Mesendoderm (in vitro differentiated cells): ENCODE data around the gene SYTL4.
A peak's percentile ranks its signal among the peaks of the same experiment; 100 is the strongest.

Source experiments
- DNase-seq: peaks from one replicate; pipeline ENCODE4 v3.0.0; 2013
- H2AK5ac ChIP-seq: 2 replicates; pipeline ENCODE4 v1.6.1; 2013; ENCODE audit warnings: low read length, inconsistent platforms
- H2BK120ac ChIP-seq: 2 replicates; pipeline ENCODE4 v1.6.1; 2013; ENCODE audit warnings: low read depth, mild to moderate bottlenecking, low read length, moderate library complexity, mixed read lengths
- H2BK15ac ChIP-seq: replicated peaks from 2 replicates; pipeline ENCODE4 v1.6.1; 2013; ENCODE audit warnings: low read depth, mild to moderate bottlenecking, moderate library complexity
- H2BK5ac ChIP-seq: 2 replicates; pipeline ENCODE4 v1.6.1; 2013; ENCODE audit warnings: low read length, inconsistent platforms
- H3K18ac ChIP-seq: 2 replicates; pipeline ENCODE4 v1.6.1; 2013; ENCODE audit warnings: mild to moderate bottlenecking, low read length, mixed read lengths
- H3K23ac ChIP-seq: one replicate; pipeline ENCODE4 v1.6.1; 2013; ENCODE audit warnings: low read length
- H3K27ac ChIP-seq: 2 replicates; pipeline ENCODE4 v1.5.1; 2013; ENCODE audit warnings: low read depth, mild to moderate bottlenecking, inconsistent platforms, low read length, moderate library complexity
- H3K27me3 ChIP-seq: 2 replicates; pipeline ENCODE4 v1.6.1; 2013; ENCODE audit warnings: low read length, control low read depth, mild to moderate bottlenecking, inconsistent platforms; ENCODE audit not compliant: insufficient read depth, poor library complexity
- H3K36me3 ChIP-seq: 2 replicates; pipeline ENCODE4 v1.6.1; 2013; ENCODE audit warnings: low read length, inconsistent platforms; ENCODE audit not compliant: control insufficient read depth, insufficient read depth
- H3K4ac ChIP-seq: one replicate; pipeline ENCODE4 v1.6.1; 2013; ENCODE audit warnings: low read depth, mild to moderate bottlenecking, low read length, moderate library complexity
- H3K4me1 ChIP-seq: 2 replicates; pipeline ENCODE4 v1.6.1; 2013; ENCODE audit warnings: low read depth, low read length, inconsistent platforms; ENCODE audit not compliant: control insufficient read depth
- H3K4me2 ChIP-seq: 2 replicates; pipeline ENCODE4 v1.6.1; 2013; ENCODE audit warnings: low read length
- H3K4me3 ChIP-seq: 2 replicates; pipeline ENCODE4 v1.5.1; 2013; ENCODE audit warnings: mild to moderate bottlenecking, low read length
- H3K56ac ChIP-seq: one replicate; pipeline ENCODE4 v1.6.1; 2013; ENCODE audit warnings: low read length
- H3K79me1 ChIP-seq: 2 replicates; pipeline ENCODE4 v1.6.1; 2013; ENCODE audit warnings: low read length, inconsistent platforms
- H3K79me2 ChIP-seq: 2 replicates; pipeline ENCODE4 v1.6.1; 2013; ENCODE audit warnings: mild to moderate bottlenecking, low read length; ENCODE audit not compliant: control insufficient read depth, insufficient read depth
- H3K9ac ChIP-seq: 2 replicates; pipeline ENCODE4 v1.6.1; 2013; ENCODE audit warnings: low read length, inconsistent platforms
- H4K5ac ChIP-seq: one replicate; pipeline ENCODE4 v1.6.1; 2013; ENCODE audit warnings: low read length
- H4K8ac ChIP-seq: one replicate; pipeline ENCODE4 v1.6.1; 2013; ENCODE audit warnings: low read depth, mild to moderate bottlenecking, control low read depth, low read length, moderate library complexity
- WGBS: extraction: QIAGEN DNeasy Blood & Tissue Kit; methylation state at CpG from one replicate; pipeline ENCODE4 v1.1.7; 2013; ENCODE audit warnings: low lambda C conversion rate, missing lambda C conversion rate; ENCODE audit not compliant: insufficient coverage; ENCODE audit errors: extremely low coverage; 5-methylcytosine and 5-hydroxymethylcytosine counted together

SYTL4 gene

DNA sequence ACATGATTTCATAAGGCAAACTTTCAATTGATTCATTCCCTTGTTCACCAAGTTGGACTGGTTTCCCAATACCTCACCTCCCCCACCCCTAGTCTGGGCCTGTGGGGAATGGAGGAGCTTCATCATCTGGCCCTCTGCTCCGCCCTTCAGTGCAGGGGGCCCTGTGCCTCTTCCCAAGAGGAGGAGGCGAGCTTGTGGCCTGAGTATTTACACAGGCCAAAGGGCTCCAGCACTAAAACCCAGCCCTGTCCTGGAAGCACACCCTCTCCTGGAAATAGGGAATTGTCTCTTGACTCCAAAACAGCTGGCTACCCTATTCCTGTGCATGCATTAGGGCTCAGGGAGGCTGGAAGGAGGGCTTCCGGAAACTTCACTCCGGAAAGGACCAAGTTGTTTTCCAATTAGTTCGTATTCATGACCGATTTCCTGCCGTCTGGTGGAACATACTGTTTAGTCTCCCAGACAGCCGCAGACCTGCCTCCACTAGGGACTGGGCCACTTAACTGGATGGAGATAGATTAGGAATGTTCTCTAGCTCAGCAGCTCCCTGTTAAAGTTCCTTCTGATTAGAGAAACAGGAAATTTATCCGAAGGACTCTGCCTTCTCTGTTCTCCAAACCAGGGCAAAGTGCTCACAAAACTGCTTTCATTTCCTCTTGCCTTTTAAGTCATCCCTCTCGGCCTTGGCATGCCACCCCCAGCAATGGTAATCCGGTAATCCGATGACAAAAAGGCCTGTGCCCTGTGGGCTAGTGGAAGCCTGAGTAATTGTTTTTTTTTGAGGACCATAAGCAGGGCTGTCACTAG lies 82.2 kb downstream of the SYTL4 start:
- Histone ChIP-seq H3K79me1 (no peaks in the 10 kb centered on the region), H3K27me3 (no peaks in the 10 kb centered on the region), H4K5ac (no peak overlapping the region), H3K4ac (no peak overlapping the region), H3K9ac (no peak overlapping the region), H3K4me2 (no peak overlapping the region), H2BK15ac (no peak overlapping the region), H3K4me3 (no peak overlapping the region), H3K23ac (no peak overlapping the region), H3K4me1 (no peaks in the 10 kb centered on the region), H3K18ac (peak overlapping the region; percentile 5), H3K36me3 (no peaks in the 10 kb centered on the region), H3K27ac (no peak overlapping the region), H2BK5ac (no peak overlapping the region), H2AK5ac (no peak overlapping the region), H4K8ac (no peak overlapping the region), H3K56ac (peak overlapping the region; percentile 42), H3K79me2 (no peaks in the 10 kb centered on the region), H2BK120ac (peak overlapping the region; percentile 12)
- no CpG with 5 or more reads among the region's 12 CpGs for WGBS
- DNase-seq: peak; percentile 69

DNA sequence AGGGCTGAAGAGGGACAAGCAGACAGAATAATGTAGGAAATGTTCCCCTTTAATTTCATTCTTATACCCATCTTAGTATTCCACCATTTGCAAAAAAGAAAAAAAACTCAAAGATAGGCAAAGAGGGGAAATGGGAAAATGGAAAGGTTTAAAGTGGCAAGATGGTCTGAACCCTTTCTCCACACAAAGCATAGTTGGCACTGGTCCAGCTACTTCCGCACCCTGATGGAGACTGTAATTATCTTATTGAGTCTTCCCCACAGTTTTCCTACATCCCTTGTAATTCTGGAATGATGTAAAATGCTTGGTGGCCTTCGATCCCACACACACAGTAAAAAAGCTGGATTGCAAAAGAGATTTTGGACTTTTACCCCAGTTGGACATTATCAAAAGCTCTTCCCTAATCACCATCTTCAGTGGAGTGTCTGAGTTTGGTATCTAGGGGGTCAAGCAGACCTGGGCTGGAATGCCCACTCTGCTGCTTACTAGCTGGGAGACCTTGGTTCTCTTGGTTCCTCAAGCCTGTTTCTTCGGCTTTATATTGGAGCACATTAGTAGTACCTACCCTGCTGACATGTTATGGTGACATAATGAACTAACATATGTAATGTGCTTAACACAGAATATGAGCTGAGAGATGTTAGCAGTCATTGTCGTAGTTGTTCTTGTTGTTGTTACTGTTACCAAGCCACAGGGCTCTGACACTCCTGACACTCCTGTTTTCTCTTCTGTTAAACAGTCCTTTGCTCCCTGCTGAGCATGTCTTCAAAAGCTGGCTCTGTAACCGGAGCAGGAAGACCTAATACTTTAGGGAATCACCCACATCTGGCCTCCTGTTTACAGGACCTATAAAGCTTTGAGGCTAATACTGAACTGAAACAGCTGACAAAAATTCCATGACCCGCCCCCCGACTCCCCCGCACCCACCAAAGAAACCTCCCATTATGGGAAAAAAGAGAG lies 83.2 kb downstream of the SYTL4 start:
- no peak overlapping the region for H3K23ac ChIP-seq
- no peaks in the 10 kb centered on the region for H3K79me2 ChIP-seq
- no peak overlapping the region for H3K4ac ChIP-seq
- H3K56ac ChIP-seq: peak overlapping the region; percentile 15
- DNase-seq: peak; percentile 76
- H2AK5ac ChIP-seq: no peak overlapping the region
- no peaks in the 10 kb centered on the region for H3K4me1 ChIP-seq
- no peak overlapping the region for H3K4me3 ChIP-seq
- no peak overlapping the region for H2BK120ac ChIP-seq
- H4K5ac ChIP-seq: no peak overlapping the region
- H4K8ac ChIP-seq: no peak overlapping the region
- no peak overlapping the region for H3K27ac ChIP-seq
- WGBS: no CpG with 5 or more reads among the region's 8 CpGs
- no peaks in the 10 kb centered on the region for H3K79me1 ChIP-seq
- no peak overlapping the region for H2BK5ac ChIP-seq
- H3K18ac ChIP-seq: no peak overlapping the region
- H3K9ac ChIP-seq: no peak overlapping the region
- H3K27me3 ChIP-seq: no peaks in the 10 kb centered on the region
- no peak overlapping the region for H3K4me2 ChIP-seq
- no peak overlapping the region for H2BK15ac ChIP-seq
- no peaks in the 10 kb centered on the region for H3K36me3 ChIP-seq

DNA sequence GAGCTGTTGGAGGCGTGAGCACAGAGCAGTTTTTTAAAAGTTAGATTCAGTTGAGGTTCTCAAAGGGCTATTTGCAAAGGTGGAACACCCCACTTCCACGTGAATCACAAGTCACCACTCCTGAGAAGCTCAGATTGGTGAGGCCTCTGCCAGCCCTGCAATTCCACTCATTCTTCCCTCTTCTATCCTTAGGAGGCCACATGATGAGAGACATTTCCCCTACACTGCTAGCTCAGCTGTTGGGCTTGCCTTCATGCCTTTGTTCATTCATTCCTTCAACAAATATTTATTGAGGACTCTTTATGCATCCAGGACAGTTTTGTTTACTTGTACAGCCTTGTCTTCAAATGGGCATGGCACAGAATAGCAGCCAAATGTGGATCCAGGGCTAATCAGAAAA lies 84.2 kb downstream of the SYTL4 start:
- no peak overlapping the region for H4K8ac ChIP-seq
- H4K5ac ChIP-seq: no peak overlapping the region
- H3K36me3 ChIP-seq: no peaks in the 10 kb centered on the region
- no peaks in the 10 kb centered on the region for H3K27me3 ChIP-seq
- H2BK5ac ChIP-seq: no peak overlapping the region
- H3K4ac ChIP-seq: no peak overlapping the region
- no peak overlapping the region for H2BK120ac ChIP-seq
- H3K4me2 ChIP-seq: no peak overlapping the region
- no peaks in the 10 kb centered on the region for H3K4me1 ChIP-seq
- H2BK15ac ChIP-seq: no peak overlapping the region
- DNase-seq: no peak
- H3K18ac ChIP-seq: no peak overlapping the region
- no peak overlapping the region for H3K4me3 ChIP-seq
- no CpG with 5 or more reads among the region's 2 CpGs for WGBS
- no peak overlapping the region for H3K27ac ChIP-seq
- H3K56ac ChIP-seq: no peak overlapping the region
- H2AK5ac ChIP-seq: no peak overlapping the region
- H3K23ac ChIP-seq: no peak overlapping the region
- H3K79me1 ChIP-seq: no peaks in the 10 kb centered on the region
- no peak overlapping the region for H3K9ac ChIP-seq
- no peaks in the 10 kb centered on the region for H3K79me2 ChIP-seq

DNA sequence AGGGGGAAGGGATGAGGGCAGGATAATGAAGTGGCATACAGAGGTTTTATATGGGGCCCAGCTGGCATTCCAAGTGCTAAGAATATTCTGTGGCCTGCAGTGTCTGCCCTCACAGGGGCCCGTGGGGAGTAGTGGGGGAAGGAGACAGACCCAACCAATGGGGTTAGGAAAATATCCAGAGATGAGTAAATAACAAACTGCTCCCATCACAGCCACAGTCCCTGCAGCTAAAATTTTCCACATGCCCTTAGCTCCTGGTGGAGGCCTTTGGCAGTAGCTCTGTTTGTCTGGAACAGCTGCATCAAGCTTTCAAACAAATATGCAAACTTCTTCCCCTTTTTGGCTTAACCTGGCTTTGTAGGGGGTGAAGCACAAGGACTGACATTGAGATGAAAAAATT lies 84.8 kb downstream of the SYTL4 start:
- no peaks in the 10 kb centered on the region for H3K27me3 ChIP-seq
- H3K79me1 ChIP-seq: no peaks in the 10 kb centered on the region
- no peak overlapping the region for H2BK120ac ChIP-seq
- H3K4ac ChIP-seq: no peak overlapping the region
- H3K27ac ChIP-seq: no peak overlapping the region
- no peak overlapping the region for H4K5ac ChIP-seq
- no peaks in the 10 kb centered on the region for H3K36me3 ChIP-seq
- no peak overlapping the region for H3K4me3 ChIP-seq
- H3K4me2 ChIP-seq: no peak overlapping the region
- DNase-seq: no peak
- no peaks in the 10 kb centered on the region for H3K4me1 ChIP-seq
- no peak overlapping the region for H2BK15ac ChIP-seq
- no peak overlapping the region for H3K56ac ChIP-seq
- no peak overlapping the region for H3K23ac ChIP-seq
- no peak overlapping the region for H2AK5ac ChIP-seq
- H3K18ac ChIP-seq: no peak overlapping the region
- no peak overlapping the region for H2BK5ac ChIP-seq
- no peak overlapping the region for H3K9ac ChIP-seq
- WGBS: no CpG with 5 or more reads among the region's 1 CpG
- no peak overlapping the region for H4K8ac ChIP-seq
- no peaks in the 10 kb centered on the region for H3K79me2 ChIP-seq

DNA sequence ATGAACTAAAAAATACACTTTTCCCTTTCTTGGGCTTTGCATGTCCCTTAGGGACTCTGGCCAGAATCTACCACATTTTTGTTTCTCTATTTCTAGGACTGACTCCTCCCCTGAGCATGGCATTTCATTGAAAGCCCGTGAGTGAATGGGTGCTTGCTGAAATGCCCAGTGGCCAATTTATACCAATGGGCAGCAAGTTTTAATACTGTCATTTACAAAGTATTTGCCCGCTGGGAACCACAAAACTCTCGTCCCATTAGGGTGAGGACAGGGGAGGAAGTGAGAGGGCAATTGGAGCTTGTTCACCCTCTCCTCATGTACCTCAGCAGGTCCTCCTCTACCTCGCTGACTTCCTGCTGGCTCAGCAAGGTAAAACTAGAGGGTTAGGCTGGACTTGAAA lies 86.8 kb downstream of the SYTL4 start:
- Histone ChIP-seq H2BK120ac (no peak overlapping the region), H4K8ac (no peak overlapping the region), H4K5ac (no peak overlapping the region), H3K4me3 (no peak overlapping the region), H3K79me2 (no peaks in the 10 kb centered on the region), H2BK5ac (no peak overlapping the region), H2AK5ac (no peak overlapping the region), H3K79me1 (no peaks in the 10 kb centered on the region), H2BK15ac (no peak overlapping the region), H3K27me3 (no peaks in the 10 kb centered on the region), H3K4me2 (no peak overlapping the region), H3K23ac (no peak overlapping the region), H3K27ac (no peak overlapping the region), H3K9ac (no peak overlapping the region), H3K18ac (no peak overlapping the region), H3K4ac (no peak overlapping the region), H3K4me1 (no peaks in the 10 kb centered on the region), H3K56ac (no peak overlapping the region), H3K36me3 (no peaks in the 10 kb centered on the region)
- no peak for DNase-seq
- no CpG with 5 or more reads among the region's 4 CpGs for WGBS
